NB4 (cell line): ENCODE results near the gene SIX1.

Experiments
- DNase-seq: peaks from one replicate; pipeline ENCODE4 v3.0.0; 2010; ENCODE audit warnings: low read depth
- H3K4me3 ChIP-seq: one replicate; pipeline ENCODE4 v1.5.1; 2011; ENCODE audit warnings: mild to moderate bottlenecking, low read depth, low read length, moderate library complexity
- CTCF ChIP-seq: IDR thresholded peaks from one replicate; pipeline ENCODE4 v1.5.1; 2012; ENCODE audit warnings: low read depth, low read length
- MAX ChIP-seq: IDR thresholded peaks from 2 replicates; pipeline ENCODE4 v1.6.1; 2011; ENCODE audit warnings: low read depth, low read length
- MYC ChIP-seq: IDR thresholded peaks from 2 replicates; pipeline ENCODE4 v1.6.1; 2011; ENCODE audit warnings: low read depth, low read length
- POLR2A ChIP-seq: IDR thresholded peaks from 2 replicates; pipeline ENCODE4 v1.6.1; 2011; ENCODE audit warnings: mild to moderate bottlenecking; ENCODE audit not compliant: insufficient read length; ENCODE audit errors: extremely low read depth

SIX1 gene

GRCh38 chr14:60622210-60622916 lies 26.9 kb downstream of the SIX1 start:
- H3K4me3 ChIP-seq: no peak overlapping the region
- no peak for TF ChIP-seq MAX
- TF ChIP-seq MYC: no peak
- TF ChIP-seq CTCF: no peak
- TF ChIP-seq POLR2A: no peak
- no peak for DNase-seq

GRCh38 chr14:60621386-60621785 lies 27.9 kb downstream of the SIX1 start:
- DNase-seq: no peak
- H3K4me3 ChIP-seq: no peak overlapping the region
- TF ChIP-seq POLR2A (no peak), MYC (no peak), CTCF (no peak), MAX (no peak)

GRCh38 chr14:60618241-60618640 lies 31.0 kb downstream of the SIX1 start:
- DNase-seq: no peak
- TF ChIP-seq CTCF (no peak), MAX (no peak), POLR2A (no peak), MYC (no peak)
- H3K4me3 ChIP-seq: no peak overlapping the region

GRCh38 chr14:60616461-60616959 lies 32.8 kb downstream of the SIX1 start:
- no peak for TF ChIP-seq MYC
- no peak for TF ChIP-seq POLR2A
- no peak for TF ChIP-seq CTCF
- no peak for TF ChIP-seq MAX
- no peak overlapping the region for H3K4me3 ChIP-seq

GRCh38 chr14:60602291-60602690 lies 47.0 kb downstream of the SIX1 start:
- no peak overlapping the region for H3K4me3 ChIP-seq
- DNase-seq: no peak
- TF ChIP-seq POLR2A: no peak
- no peak for TF ChIP-seq MAX
- TF ChIP-seq MYC: no peak

More at GRCh38 chr14:60616461-60616959, 32.8 kb downstream of the SIX1 start:
- no peak for DNase-seq

GRCh38 chr14:60599727-60600126 lies 49.5 kb downstream of the SIX1 start:
- DNase-seq: no peak
- TF ChIP-seq MAX: no peak
- no peak for TF ChIP-seq POLR2A
- TF ChIP-seq MYC: no peak
- TF ChIP-seq CTCF: no peak
- H3K4me3 ChIP-seq: no peak overlapping the region
